ENCODE data around the gene SLC7A14. TPM values are rescaled to one million over a fixed set of nuclear protein-coding genes. Genes with fewer than 3 reads are reported as not detected.

The SLC7A14 gene
- total RNA-seq, 1 donor from 2014 or later, result not detected

DNA sequence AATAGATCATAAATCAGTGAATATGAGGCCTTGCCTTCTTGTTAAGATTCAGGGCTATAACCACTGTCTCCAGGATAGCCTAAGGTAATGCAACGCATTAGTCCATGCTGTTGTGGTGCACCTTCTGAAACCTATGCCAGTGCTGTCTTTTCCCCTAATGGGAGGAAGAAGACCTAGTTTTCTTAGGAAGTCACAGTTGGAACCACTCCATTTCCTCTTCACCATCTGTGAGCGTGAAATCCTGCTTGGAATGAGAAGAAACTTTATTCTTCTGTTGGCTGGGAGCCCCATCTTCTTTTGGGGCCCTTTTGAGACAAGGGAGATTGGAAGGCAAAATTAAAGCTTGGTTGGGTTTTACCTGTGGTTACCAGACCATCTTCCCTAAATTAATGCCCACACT, 25.9 kb upstream of the SLC7A14 start:
- no peak for DNase-seq (ENCODE audit: low spot score in 2 of 2)
- Histone ChIP-seq H3K27me3 (no peaks in the 10 kb centered on the region), H3K4me3 (no peak overlapping the region), H3K4me1 (peaks cover 0 to 6% of the 10 kb centered on the region in 2 donors), H3K36me3 (no peaks in the 10 kb centered on the region), H3K27ac (no peak overlapping the region), H3K9me3 (no peaks in the 10 kb centered on the region)
- intact Hi-C loops (cut with DNase I), result no loop called here
- TF ChIP-seq CTCF (IDR thresholded peaks at IDR 0.05), result no peak

DNA sequence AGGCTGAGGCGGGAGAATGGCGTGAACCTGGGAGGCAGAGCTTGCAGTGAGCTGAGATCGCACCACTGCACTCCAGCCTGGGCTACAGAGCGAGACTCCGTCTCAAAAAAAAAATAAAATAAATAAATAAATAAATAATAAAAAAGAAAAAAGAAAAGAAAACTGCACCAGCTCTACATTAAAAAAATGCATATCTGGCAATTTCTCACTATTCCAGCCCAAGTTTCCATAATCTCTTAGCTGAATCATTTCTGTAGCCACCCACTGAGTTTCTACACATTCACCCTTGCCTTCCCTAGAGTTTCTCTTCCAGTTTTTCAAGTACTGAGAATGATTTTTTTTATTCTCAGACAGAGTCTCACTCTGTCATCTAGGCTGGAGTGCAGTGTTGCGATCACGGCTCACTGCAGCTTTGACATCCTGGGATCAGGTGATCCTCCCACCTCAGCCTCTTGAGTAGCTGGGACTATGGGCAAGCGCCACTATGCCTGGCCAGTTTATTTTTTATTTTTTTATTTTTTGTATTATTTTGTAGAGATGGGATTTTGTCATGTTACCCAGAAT, 24.5 kb upstream of the SLC7A14 start:
- intact Hi-C loops (cut with DNase I), result no loop called here
- H3K4me3 ChIP-seq, result no peak overlapping the region
- H3K27ac ChIP-seq, result no peak overlapping the region
- peaks cover 0 to 6% of the 10 kb centered on the region in 2 donors for H3K4me1 ChIP-seq
- no peaks in the 10 kb centered on the region for H3K9me3 ChIP-seq
- no peak for TF ChIP-seq CTCF (IDR thresholded peaks at IDR 0.05)
- no peaks in the 10 kb centered on the region for H3K27me3 ChIP-seq
- DNase-seq (ENCODE audit: low spot score in 2 of 2), result no peak
- H3K36me3 ChIP-seq, result no peaks in the 10 kb centered on the region

DNA sequence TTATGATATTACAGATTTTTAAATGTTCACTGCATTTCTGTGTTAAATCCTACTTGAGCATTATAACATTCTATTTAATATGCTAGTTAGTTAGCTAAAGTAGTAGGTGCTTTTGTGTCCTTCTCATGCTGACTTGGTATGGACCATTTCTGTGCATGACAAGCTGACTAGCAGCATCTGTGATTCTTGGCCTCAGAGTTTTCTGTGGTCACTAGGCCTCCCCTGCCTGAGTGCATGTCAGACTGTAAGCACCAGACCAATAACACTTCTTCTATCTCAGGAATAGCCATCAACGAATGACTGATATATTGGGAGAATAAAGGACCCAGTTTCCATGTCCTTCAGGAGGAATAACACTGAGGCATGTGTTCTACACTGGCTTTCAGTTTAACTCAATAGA, 22.6 kb upstream of the SLC7A14 start:
- no peaks in the 10 kb centered on the region for H3K36me3 ChIP-seq
- H3K4me1 ChIP-seq, result no peaks in the 10 kb centered on the region
- no peak for TF ChIP-seq CTCF (IDR thresholded peaks at IDR 0.05)
- H3K9me3 ChIP-seq, result no peaks in the 10 kb centered on the region
- no peak overlapping the region for H3K27ac ChIP-seq
- H3K4me3 ChIP-seq, result no peak overlapping the region
- DNase-seq (ENCODE audit: low spot score in 2 of 2), result no peak
- intact Hi-C loops (cut with DNase I), result no loop called here
- no peaks in the 10 kb centered on the region for H3K27me3 ChIP-seq

DNA sequence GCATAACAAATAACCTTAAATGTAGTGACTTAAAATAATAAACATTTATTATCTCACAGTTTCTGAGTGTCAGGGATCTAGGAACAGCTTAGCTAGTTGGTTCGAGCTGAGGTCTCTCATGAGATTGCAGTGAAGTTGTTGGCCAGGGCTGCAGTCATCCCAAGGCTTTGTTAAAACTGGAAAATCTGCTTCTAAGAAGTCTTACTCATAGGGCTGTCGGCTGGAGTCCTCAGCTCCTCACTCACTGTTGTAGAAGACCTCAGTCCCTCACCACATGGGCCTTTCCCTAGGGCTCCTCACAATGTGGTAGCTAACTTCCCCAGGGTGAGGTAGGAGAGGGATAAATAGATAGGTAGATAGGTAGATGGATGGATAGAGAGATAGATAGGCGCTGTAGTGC, 20.8 kb upstream of the SLC7A14 start:
- Histone ChIP-seq H3K4me3 (no peak overlapping the region), H3K4me1 (no peaks in the 10 kb centered on the region), H3K36me3 (no peaks in the 10 kb centered on the region), H3K27ac (no peak overlapping the region), H3K9me3 (no peaks in the 10 kb centered on the region), H3K27me3 (no peaks in the 10 kb centered on the region)
- DNase-seq (ENCODE audit: low spot score in 2 of 2), result no peak
- no peak for TF ChIP-seq CTCF (IDR thresholded peaks at IDR 0.05)
- intact Hi-C loops (cut with DNase I), result no loop called here

DNA sequence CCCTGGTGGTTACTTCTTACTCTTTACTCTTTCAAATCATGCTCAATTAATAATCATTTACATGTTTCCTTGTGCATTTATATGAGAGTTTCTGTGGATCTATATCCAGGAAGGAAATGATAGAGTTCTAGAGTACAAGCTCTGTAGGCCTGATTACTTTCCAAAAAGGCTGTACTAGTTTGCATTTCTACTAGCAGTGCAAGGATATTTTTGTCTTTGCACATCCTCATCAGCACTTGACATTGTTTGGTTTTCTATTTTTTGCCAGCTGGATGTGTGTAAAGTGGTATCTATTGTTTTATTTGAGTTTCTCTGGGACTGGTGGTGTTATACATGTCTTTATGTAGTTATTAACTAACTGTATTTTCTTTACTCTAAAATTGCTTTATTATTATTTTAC, 19.6 kb upstream of the SLC7A14 start:
- intact Hi-C loops (cut with DNase I), result no loop called here
- Histone ChIP-seq H3K4me3 (no peak overlapping the region), H3K27me3 (no peaks in the 10 kb centered on the region), H3K36me3 (no peaks in the 10 kb centered on the region), H3K27ac (no peak overlapping the region), H3K9me3 (no peaks in the 10 kb centered on the region), H3K4me1 (no peaks in the 10 kb centered on the region)
- no peak for DNase-seq (ENCODE audit: low spot score in 2 of 2)
- no peak for TF ChIP-seq CTCF (IDR thresholded peaks at IDR 0.05)
